ENCODE measurements around the gene CCL4. TPM values are rescaled to one million over a fixed set of nuclear protein-coding genes. Genes with fewer than 3 reads are reported as not detected.

The CCL4 gene
- total RNA-seq, 1 donor from 2014 or later: not detected

- Histone ChIP-seq H4K20me1 (ENCODE audit: low read depth) (no peaks in the 10 kb centered on the region), H3K36me3 (no peaks in the 10 kb centered on the region), H3K4me3 (no peak overlapping the region), H3K9ac (no peak overlapping the region), H3K4me1 (peaks cover 5% of the 10 kb centered on the region), H3K27me3 (no peaks in the 10 kb centered on the region), H3F3A (ENCODE audit: low read depth) (no peaks in the 10 kb centered on the region), H3K4me2 (no peak overlapping the region), H3K9me3 (ENCODE audit: low read depth) (no peaks in the 10 kb centered on the region), H3K27ac (no peak overlapping the region), H3K79me2 (ENCODE audit: low read depth) (no peaks in the 10 kb centered on the region), H2AFZ (replicated peaks) (no peak overlapping the region)
- no peak for DNase-seq (ENCODE audit: low spot score)
- no peak overlapping the region for H3K27ac Mint-ChIP-seq
- H3K9me3 Mint-ChIP-seq: peaks cover 12% of the 10 kb centered on the region
- H3K36me3 Mint-ChIP-seq: no peaks in the 10 kb centered on the region
- no peak overlapping the region for H3K4me3 Mint-ChIP-seq
- H3K4me1 Mint-ChIP-seq: peaks cover 7% of the 10 kb centered on the region
- TF ChIP-seq EZH2phosphoT487 (IDR thresholded peaks at IDR 0.05) (no peak), EZH2 (IDR thresholded peaks at IDR 0.05) (no peak), CTCF (IDR thresholded peaks at IDR 0.05) (no peak)
- peaks cover 5% of the 10 kb centered on the region for H3K27me3 Mint-ChIP-seq (ENCODE audit: insufficient read depth, low read depth)
Observed at GRCh38 chr17:36127911-36128310, 24.3 kb downstream of the CCL4 start.

GRCh38 chr17:36128411-36128978, 24.9 kb downstream of the CCL4 start:
- peaks cover 5% of the 10 kb centered on the region for H3K4me1 ChIP-seq
- peaks cover 7% of the 10 kb centered on the region for H3K4me1 Mint-ChIP-seq
- H4K20me1 ChIP-seq (ENCODE audit: low read depth): no peaks in the 10 kb centered on the region
- no peak overlapping the region for H3K4me2 ChIP-seq
- H3K4me3 Mint-ChIP-seq: no peak overlapping the region
- no peak overlapping the region for H3K9ac ChIP-seq
- no peaks in the 10 kb centered on the region for H3K36me3 Mint-ChIP-seq
- H3K27me3 Mint-ChIP-seq (ENCODE audit: insufficient read depth, low read depth): peaks cover 5% of the 10 kb centered on the region
- H3K27ac ChIP-seq: no peak overlapping the region
- H2AFZ ChIP-seq (replicated peaks): no peak overlapping the region
- H3K4me3 ChIP-seq: no peak overlapping the region
- DNase-seq (ENCODE audit: low spot score): no peak
- H3F3A ChIP-seq (ENCODE audit: low read depth): no peaks in the 10 kb centered on the region
- TF ChIP-seq EZH2 (IDR thresholded peaks at IDR 0.05): no peak
- TF ChIP-seq EZH2phosphoT487 (IDR thresholded peaks at IDR 0.05): no peak
- no peak for TF ChIP-seq CTCF (IDR thresholded peaks at IDR 0.05)
- no peak overlapping the region for H3K27ac Mint-ChIP-seq
- H3K79me2 ChIP-seq (ENCODE audit: low read depth): no peaks in the 10 kb centered on the region
- H3K9me3 Mint-ChIP-seq: peaks cover 12% of the 10 kb centered on the region
- no peaks in the 10 kb centered on the region for H3K27me3 ChIP-seq
- no peaks in the 10 kb centered on the region for H3K9me3 ChIP-seq (ENCODE audit: low read depth)
- no peaks in the 10 kb centered on the region for H3K36me3 ChIP-seq

DNA sequence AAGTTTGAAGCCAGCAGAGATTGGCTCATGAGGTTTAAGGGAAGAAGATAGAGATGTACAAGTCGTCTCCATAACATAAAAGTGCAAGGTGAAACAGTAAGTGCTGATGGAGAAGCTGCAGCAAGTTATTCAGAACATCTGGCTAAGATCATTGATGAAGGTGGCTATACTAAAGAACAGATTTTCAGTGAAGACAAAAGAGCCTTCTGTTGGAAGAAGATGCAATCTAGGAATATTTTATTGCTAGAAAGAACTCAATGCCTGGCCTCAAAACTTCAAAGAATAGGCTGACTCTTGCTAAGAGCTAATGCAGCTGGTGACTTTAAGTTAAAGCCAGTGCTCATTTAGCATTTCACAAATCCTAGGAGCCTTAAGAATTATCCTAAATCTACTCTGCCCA, 26.0 kb downstream of the CCL4 start:
- no peak overlapping the region for H3K4me3 ChIP-seq
- peaks cover 12% of the 10 kb centered on the region for H3K9me3 Mint-ChIP-seq

More for the DNA sequence above, 26.0 kb downstream of the CCL4 start:
- Histone ChIP-seq H3K79me2 (ENCODE audit: low read depth) (no peaks in the 10 kb centered on the region), H3K4me1 (peaks cover 5% of the 10 kb centered on the region), H3K9me3 (ENCODE audit: low read depth) (no peaks in the 10 kb centered on the region), H2AFZ (replicated peaks) (no peak overlapping the region), H3K36me3 (no peaks in the 10 kb centered on the region), H3K9ac (no peak overlapping the region), H3K27me3 (no peaks in the 10 kb centered on the region), H3K27ac (no peak overlapping the region), H4K20me1 (ENCODE audit: low read depth) (no peaks in the 10 kb centered on the region), H3K4me2 (no peak overlapping the region), H3F3A (ENCODE audit: low read depth) (no peaks in the 10 kb centered on the region)
- H3K27ac Mint-ChIP-seq: no peak overlapping the region
- peaks cover 7% of the 10 kb centered on the region for H3K4me1 Mint-ChIP-seq
- TF ChIP-seq EZH2phosphoT487 (IDR thresholded peaks at IDR 0.05) (no peak), CTCF (IDR thresholded peaks at IDR 0.05) (no peak), EZH2 (IDR thresholded peaks at IDR 0.05) (no peak)
- no peak overlapping the region for H3K4me3 Mint-ChIP-seq
- peaks cover 5% of the 10 kb centered on the region for H3K27me3 Mint-ChIP-seq (ENCODE audit: insufficient read depth, low read depth)
- H3K36me3 Mint-ChIP-seq: no peaks in the 10 kb centered on the region
- DNase-seq (ENCODE audit: low spot score): no peak

All from neural progenitor cell (in vitro differentiated cells).